ENCODE measurements around the gene MAPK4.
A peak's percentile ranks its signal among the peaks of the same experiment; 100 is the strongest.
"Not testable (repeated sequence)": the region's sequence is repeated elsewhere in the genome, so short reads cannot be mapped to it uniquely, and the experiment has no call there.

Gene MAPK4

GRCh38 chr18:50569930-50570329, 10.0 kb downstream of the MAPK4 start:
- no peaks in the 10 kb centered on the region for H3K79me2 ChIP-seq (ENCODE audit: low read length)

GRCh38 chr18:50571606-50572005, 11.7 kb downstream of the MAPK4 start:
- Histone ChIP-seq H2AFZ (ENCODE audit: low read depth, low read length) (no peak overlapping the region), H3K27ac (ENCODE audit: low read length) (no peak overlapping the region), H3K4me1 (ENCODE audit: low read length) (no peaks in the 10 kb centered on the region), H3K36me3 (replicated peaks; ENCODE audit: low read depth, low read length) (no peaks in the 10 kb centered on the region), H3K27me3 (ENCODE audit: low read depth, low read length) (peaks cover 58% of the 10 kb centered on the region), H3K9ac (ENCODE audit: low read length) (no peak overlapping the region), H3K4me2 (ENCODE audit: low read length) (no peak overlapping the region), H3K9me3 (ENCODE audit: insufficient read depth, low read length) (peaks cover 8% of the 10 kb centered on the region; the same call in 1 of the 2 replicates), H4K20me1 (ENCODE audit: insufficient read depth, low read length) (no peaks in the 10 kb centered on the region), H3K4me3 (ENCODE audit: low read length) (no peak overlapping the region), H3K79me2 (ENCODE audit: low read length) (no peaks in the 10 kb centered on the region)
- no peak for TF ChIP-seq CTCF (IDR thresholded peaks at IDR 0.05; ENCODE audit: low read depth, low read length)
- no peak for TF ChIP-seq EZH2phosphoT487 (IDR thresholded peaks at IDR 0.05; ENCODE audit: low read depth)

More at GRCh38 chr18:50569930-50570329, 10.0 kb downstream of the MAPK4 start:
- H3K4me2 ChIP-seq (ENCODE audit: low read length), result no peak overlapping the region
- no peaks in the 10 kb centered on the region for H3K36me3 ChIP-seq (replicated peaks; ENCODE audit: low read depth, low read length)
- H3K9ac ChIP-seq (ENCODE audit: low read length), result no peak overlapping the region
- H3K4me3 ChIP-seq (ENCODE audit: low read length), result no peak overlapping the region
- no peaks in the 10 kb centered on the region for H4K20me1 ChIP-seq (ENCODE audit: insufficient read depth, low read length)
- H3K27ac ChIP-seq (ENCODE audit: low read length), result no peak overlapping the region
- no peak for TF ChIP-seq EZH2phosphoT487 (IDR thresholded peaks at IDR 0.05; ENCODE audit: low read depth)
- TF ChIP-seq CTCF (IDR thresholded peaks at IDR 0.05; ENCODE audit: low read depth, low read length), result no peak
- peaks cover 44% of the 10 kb centered on the region for H3K27me3 ChIP-seq (ENCODE audit: low read depth, low read length)
- H3K4me1 ChIP-seq (ENCODE audit: low read length), result no peaks in the 10 kb centered on the region
- no peak overlapping the region for H2AFZ ChIP-seq (ENCODE audit: low read depth, low read length)
- H3K9me3 ChIP-seq (ENCODE audit: insufficient read depth, low read length), result peaks cover 8% of the 10 kb centered on the region; the same call in 1 of the 2 replicates

- not testable (repeated sequence) for H3K9ac ChIP-seq (ENCODE audit: low read length); H3K9me3 ChIP-seq (ENCODE audit: insufficient read depth, low read length); H3K4me3 ChIP-seq (ENCODE audit: low read length); H3K79me2 ChIP-seq (ENCODE audit: low read length); H2AFZ ChIP-seq (ENCODE audit: low read depth, low read length); H3K36me3 ChIP-seq (replicated peaks; ENCODE audit: low read depth, low read length); H3K4me2 ChIP-seq (ENCODE audit: low read length); H3K27ac ChIP-seq (ENCODE audit: low read length); H3K4me1 ChIP-seq (ENCODE audit: low read length); H4K20me1 ChIP-seq (ENCODE audit: insufficient read depth, low read length)
- H3K27me3 ChIP-seq (ENCODE audit: low read depth, low read length), result peaks cover 74% of the 10 kb centered on the region
Measured at GRCh38 chr18:50573196-50573595, 13.3 kb downstream of the MAPK4 start.

- H3K27ac ChIP-seq (ENCODE audit: low read length), result no peak overlapping the region
- no peaks in the 10 kb centered on the region for H3K4me1 ChIP-seq (ENCODE audit: low read length)
- H3K79me2 ChIP-seq (ENCODE audit: low read length), result no peaks in the 10 kb centered on the region
- H3K9ac ChIP-seq (ENCODE audit: low read length), result no peak overlapping the region
- no peak overlapping the region for H2AFZ ChIP-seq (ENCODE audit: low read depth, low read length)
- H4K20me1 ChIP-seq (ENCODE audit: insufficient read depth, low read length), result no peaks in the 10 kb centered on the region
- peaks cover 4% of the 10 kb centered on the region; the same call in 1 of the 2 replicates for H3K9me3 ChIP-seq (ENCODE audit: insufficient read depth, low read length)
- TF ChIP-seq CTCF (IDR thresholded peaks at IDR 0.05; ENCODE audit: low read depth, low read length) (peak; percentile 53), EZH2phosphoT487 (IDR thresholded peaks at IDR 0.05; ENCODE audit: low read depth) (no peak)
- H3K36me3 ChIP-seq (replicated peaks; ENCODE audit: low read depth, low read length), result no peaks in the 10 kb centered on the region
- H3K27me3 ChIP-seq (ENCODE audit: low read depth, low read length), result peaks cover 78% of the 10 kb centered on the region
- H3K4me3 ChIP-seq (ENCODE audit: low read length), result no peak overlapping the region
- H3K4me2 ChIP-seq (ENCODE audit: low read length), result no peak overlapping the region
Measured at GRCh38 chr18:50573679-50574078, 13.8 kb downstream of the MAPK4 start.

GRCh38 chr18:50578030-50578429, 18.1 kb downstream of the MAPK4 start:
- no peak overlapping the region for H3K4me3 ChIP-seq (ENCODE audit: low read length)
- no peak overlapping the region for H2AFZ ChIP-seq (ENCODE audit: low read depth, low read length)
- no peaks in the 10 kb centered on the region for H3K4me1 ChIP-seq (ENCODE audit: low read length)
- H4K20me1 ChIP-seq (ENCODE audit: insufficient read depth, low read length), result no peaks in the 10 kb centered on the region
- no peak overlapping the region for H3K27ac ChIP-seq (ENCODE audit: low read length)
- H3K27me3 ChIP-seq (ENCODE audit: low read depth, low read length), result peaks cover 79% of the 10 kb centered on the region
- TF ChIP-seq EZH2phosphoT487 (IDR thresholded peaks at IDR 0.05; ENCODE audit: low read depth) (no peak), CTCF (IDR thresholded peaks at IDR 0.05; ENCODE audit: low read depth, low read length) (no peak)
- H3K79me2 ChIP-seq (ENCODE audit: low read length), result no peaks in the 10 kb centered on the region
- no peaks in the 10 kb centered on the region for H3K36me3 ChIP-seq (replicated peaks; ENCODE audit: low read depth, low read length)
- no peak overlapping the region for H3K4me2 ChIP-seq (ENCODE audit: low read length)
- no peak overlapping the region for H3K9ac ChIP-seq (ENCODE audit: low read length)
- peaks cover 6% of the 10 kb centered on the region for H3K9me3 ChIP-seq (ENCODE audit: insufficient read depth, low read length)

Measured in OCI-LY3 (cell line).